ENCODE results near the gene LORICRIN. TPM values are rescaled to one million over a fixed set of nuclear protein-coding genes. Genes with fewer than 3 reads are reported as not detected.

Gene LORICRIN
- polyA plus RNA-seq, 1 experiment, result not detected

DNA sequence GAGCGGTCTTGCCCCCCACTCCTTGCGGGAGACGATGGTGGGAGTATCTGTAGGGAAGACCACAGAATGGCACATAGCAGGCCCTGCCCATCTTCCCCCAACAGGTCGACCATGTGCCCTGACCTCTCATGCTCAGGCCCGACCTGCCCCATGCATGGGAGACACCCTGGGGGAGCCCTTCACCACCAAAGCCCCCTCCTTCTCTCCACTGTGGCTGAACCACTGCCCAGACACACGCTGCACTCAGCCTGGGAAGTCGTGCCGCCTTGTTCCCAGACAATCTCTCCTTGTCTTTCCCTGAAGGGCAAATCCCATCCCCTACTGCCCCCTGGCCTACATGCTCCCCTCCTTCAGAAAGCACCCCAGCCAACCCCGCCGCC lies 47.7 kb downstream of the LORICRIN start:
- CTCF ChIA-PET, result no interaction called here
- Histone ChIP-seq H3K9me3 (ENCODE audit: control insufficient read depth, insufficient read depth, low read length) (no peaks in the 10 kb centered on the region), H3K27me3 (ENCODE audit: control insufficient read depth, insufficient read depth, low read length) (no peaks in the 10 kb centered on the region), H3K27ac (ENCODE audit: low read depth, low read length) (no peak overlapping the region), H3K4me3 (ENCODE audit: low read depth, low read length) (no peak overlapping the region)
- DNase-seq (ENCODE audit: low read depth, low spot score), result no peak
- TF ChIP-seq, protein P1, sequence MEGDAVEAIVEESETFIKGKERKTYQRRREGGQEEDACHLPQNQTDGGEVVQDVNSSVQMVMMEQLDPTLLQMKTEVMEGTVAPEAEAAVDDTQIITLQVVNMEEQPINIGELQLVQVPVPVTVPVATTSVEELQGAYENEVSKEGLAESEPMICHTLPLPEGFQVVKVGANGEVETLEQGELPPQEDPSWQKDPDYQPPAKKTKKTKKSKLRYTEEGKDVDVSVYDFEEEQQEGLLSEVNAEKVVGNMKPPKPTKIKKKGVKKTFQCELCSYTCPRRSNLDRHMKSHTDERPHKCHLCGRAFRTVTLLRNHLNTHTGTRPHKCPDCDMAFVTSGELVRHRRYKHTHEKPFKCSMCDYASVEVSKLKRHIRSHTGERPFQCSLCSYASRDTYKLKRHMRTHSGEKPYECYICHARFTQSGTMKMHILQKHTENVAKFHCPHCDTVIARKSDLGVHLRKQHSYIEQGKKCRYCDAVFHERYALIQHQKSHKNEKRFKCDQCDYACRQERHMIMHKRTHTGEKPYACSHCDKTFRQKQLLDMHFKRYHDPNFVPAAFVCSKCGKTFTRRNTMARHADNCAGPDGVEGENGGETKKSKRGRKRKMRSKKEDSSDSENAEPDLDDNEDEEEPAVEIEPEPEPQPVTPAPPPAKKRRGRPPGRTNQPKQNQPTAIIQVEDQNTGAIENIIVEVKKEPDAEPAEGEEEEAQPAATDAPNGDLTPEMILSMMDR (IDR thresholded peaks at IDR 0.05; ENCODE audit: low read depth, low read length), result no peak
- POLR2A ChIA-PET, result no interaction called here

DNA sequence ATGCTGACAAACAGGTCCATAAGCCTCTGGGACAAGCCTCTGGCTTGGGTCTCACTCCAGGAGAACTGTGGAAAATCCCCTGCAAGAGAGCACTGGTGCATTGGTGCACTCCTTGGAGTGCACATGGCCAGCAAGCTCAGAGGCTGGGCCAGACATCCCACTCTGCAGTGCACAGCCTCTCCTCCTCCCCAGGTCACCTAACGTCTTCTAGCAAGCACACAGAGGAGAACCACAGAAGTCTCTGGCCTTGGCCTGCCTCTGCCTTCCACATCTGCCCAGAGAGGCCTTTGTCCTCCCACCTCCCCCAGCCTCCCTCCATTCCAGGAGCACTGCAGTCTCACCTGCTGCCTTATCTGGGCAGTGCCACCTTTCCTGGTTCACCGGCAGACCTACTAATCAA lies 49.1 kb downstream of the LORICRIN start:
- CTCF ChIA-PET, result no interaction called here
- TF ChIP-seq, protein P1 (IDR thresholded peaks at IDR 0.05; ENCODE audit: low read depth, low read length), result no peak

DNA sequence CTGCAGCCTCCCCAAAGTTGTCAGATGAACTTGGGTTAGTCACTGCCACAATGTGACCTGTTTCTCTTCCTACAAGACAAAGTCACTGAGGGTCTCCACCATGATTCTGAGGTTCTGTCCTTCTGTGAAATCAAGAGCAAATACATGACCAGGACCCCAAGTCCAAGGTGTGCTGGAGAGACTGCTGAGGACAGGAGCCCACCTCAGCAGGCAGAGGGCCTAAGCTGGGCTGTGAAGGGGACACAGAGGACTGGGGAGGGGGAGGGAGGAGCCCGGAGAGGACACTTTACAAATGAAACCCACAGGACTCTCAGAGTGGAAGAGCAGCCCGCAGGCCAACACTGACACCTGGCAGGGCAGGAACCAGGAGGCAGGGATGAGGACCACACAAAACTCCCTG lies 50.0 kb downstream of the LORICRIN start:
- Histone ChIP-seq H3K27ac (ENCODE audit: low read depth, low read length) (no peak overlapping the region), H3K27me3 (ENCODE audit: control insufficient read depth, insufficient read depth, low read length) (no peaks in the 10 kb centered on the region), H3K9me3 (ENCODE audit: control insufficient read depth, insufficient read depth, low read length) (no peaks in the 10 kb centered on the region), H3K4me3 (ENCODE audit: low read depth, low read length) (no peak overlapping the region)
- DNase-seq (ENCODE audit: low read depth, low spot score), result no peak
- CTCF ChIA-PET, result no interaction called here
- POLR2A ChIA-PET, result no interaction called here
- TF ChIP-seq, protein P1 (IDR thresholded peaks at IDR 0.05; ENCODE audit: low read depth, low read length), result no peak

More for the DNA sequence above, 49.1 kb downstream of the LORICRIN start:
- POLR2A ChIA-PET, result no interaction called here
- no peak for DNase-seq (ENCODE audit: low read depth, low spot score)
- Histone ChIP-seq H3K27me3 (ENCODE audit: control insufficient read depth, insufficient read depth, low read length) (no peaks in the 10 kb centered on the region), H3K9me3 (ENCODE audit: control insufficient read depth, insufficient read depth, low read length) (no peaks in the 10 kb centered on the region), H3K27ac (ENCODE audit: low read depth, low read length) (no peak overlapping the region), H3K4me3 (ENCODE audit: low read depth, low read length) (no peak overlapping the region)

DNA sequence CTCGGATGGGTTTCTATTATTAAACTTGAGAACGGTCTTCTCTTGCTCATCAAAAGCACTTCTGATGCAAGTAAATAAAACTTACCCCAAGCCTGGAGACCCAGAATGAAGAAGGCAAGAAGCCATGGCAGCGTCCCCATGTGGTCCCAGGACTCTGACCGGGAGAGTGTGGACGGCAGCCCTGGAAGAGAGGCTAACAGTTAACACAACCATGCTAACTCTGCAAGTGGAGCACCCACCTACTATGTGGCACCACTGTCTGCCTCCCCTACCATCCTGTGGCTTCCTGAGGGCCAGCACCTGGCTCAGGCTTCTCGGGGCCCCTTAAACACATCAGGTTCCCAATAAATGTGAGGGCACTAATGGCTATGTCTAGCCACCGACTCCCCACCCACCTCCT lies 51.0 kb downstream of the LORICRIN start:
- TF ChIP-seq, protein P1 (IDR thresholded peaks at IDR 0.05; ENCODE audit: low read depth, low read length), result no peak
- no peak overlapping the region for H3K27ac ChIP-seq (ENCODE audit: low read depth, low read length)
- POLR2A ChIA-PET, result no interaction called here
- no peak overlapping the region for H3K4me3 ChIP-seq (ENCODE audit: low read depth, low read length)
- H3K9me3 ChIP-seq (ENCODE audit: control insufficient read depth, insufficient read depth, low read length), result no peaks in the 10 kb centered on the region
- DNase-seq (ENCODE audit: low read depth, low spot score), result no peak
- no peaks in the 10 kb centered on the region for H3K27me3 ChIP-seq (ENCODE audit: control insufficient read depth, insufficient read depth, low read length)
- CTCF ChIA-PET, result no interaction called here

Other genes with a start within 250 kb of the LORICRIN start
- not detected in 2 replicates for gene SPRR1B, start 228.5 kb upstream of the LORICRIN start, polyA plus RNA-seq (2011; rRNA removed)
- not detected in 2 replicates for gene SPRR2D, start 218.6 kb upstream of the LORICRIN start, polyA plus RNA-seq (2011; rRNA removed)
- not detected in 2 replicates for gene SPRR2A, start 202.2 kb upstream of the LORICRIN start, polyA plus RNA-seq (2011; rRNA removed)
- gene SPRR2B, start 188.1 kb upstream of the LORICRIN start, polyA plus RNA-seq (2011; rRNA removed), result not detected in 2 replicates
- gene SPRR2E, start 165.2 kb upstream of the LORICRIN start, polyA plus RNA-seq (2011; rRNA removed), result not detected in 2 replicates
- gene SPRR2F, start 146.2 kb upstream of the LORICRIN start, polyA plus RNA-seq (2011; rRNA removed), result not detected in 2 replicates
- gene SPRR2G, start 108.8 kb upstream of the LORICRIN start, polyA plus RNA-seq (2011; rRNA removed), result not detected in 2 replicates
- not detected in 2 replicates for gene LELP1, start 56.3 kb upstream of the LORICRIN start, polyA plus RNA-seq (2011; rRNA removed)
- gene PRR9, start 42.1 kb upstream of the LORICRIN start, polyA plus RNA-seq (2011; rRNA removed), result not detected in 2 replicates
- not detected in 2 replicates for gene PGLYRP3, start 53.3 kb downstream of the LORICRIN start, polyA plus RNA-seq (2011; rRNA removed)
- gene PGLYRP4, start 89.2 kb downstream of the LORICRIN start, polyA plus RNA-seq (2011; rRNA removed), result not detected in 2 replicates
- not detected in 2 replicates for gene S100A9, start 98.2 kb downstream of the LORICRIN start, polyA plus RNA-seq (2011; rRNA removed)
- gene S100A12, start 115.9 kb downstream of the LORICRIN start, polyA plus RNA-seq (2011; rRNA removed), result not detected in 2 replicates
- not detected in 2 replicates for gene S100A8, start 131.4 kb downstream of the LORICRIN start, polyA plus RNA-seq (2011; rRNA removed)
- not detected in 2 replicates for gene S100A7A, start 156.8 kb downstream of the LORICRIN start, polyA plus RNA-seq (2011; rRNA removed)
- not detected in 2 replicates for gene S100A7, start 201.0 kb downstream of the LORICRIN start, polyA plus RNA-seq (2011; rRNA removed)